Esophagus muscularis mucosa (tissue), 4 donors: Measurements from ENCODE around the gene DNAH6. TPM values are rescaled to one million over a fixed set of nuclear protein-coding genes. Genes with fewer than 3 reads are reported as not detected.

ENCODE experiments used
- DNase-seq: peaks from one replicate; pipeline ENCODE4 v3.0.0-alpha.2; 2017; ENCODE audit errors: extremely low spot score
- H3K27ac ChIP-seq, 4 donors: fragments of 200-600 bp; sonication (generic); replicated peaks in 1 of 4; 1 replicate in 3 of 4; 2 replicates in 1 of 4; pipeline ENCODE4 v1.5.1; 2016 to 2019; ENCODE audit warnings: mild to moderate bottlenecking in 1 of 4
- H3K27me3 ChIP-seq, 4 donors: fragments of 200-600 bp; sonication (generic); one replicate each; pipeline versions ENCODE4 v1.5.1 to v1.6.0; 2016 to 2019
- H3K36me3 ChIP-seq, 4 donors: fragments of 200-600 bp; sonication (generic); one replicate each; pipeline ENCODE4 v1.5.1; 2016 to 2019
- H3K4me1 ChIP-seq, 4 donors: fragments of 200-600 bp; sonication (generic); one replicate each; pipeline ENCODE4 v1.5.1; 2016 to 2019
- H3K4me3 ChIP-seq, 4 donors: fragments of 200-600 bp; sonication (generic); 1 replicate in 2 of 4; 2 replicates in 2 of 4; pipeline ENCODE4 v1.5.1; 2016 to 2019; ENCODE audit warnings: mild to moderate bottlenecking in 4 of 4, moderate library complexity in 1 of 4
- H3K9me3 ChIP-seq, 4 donors: fragments of 200-600 bp; sonication (generic); 1 replicate in 3 of 4; 2 replicates in 1 of 4; pipeline ENCODE4 v1.5.1; 2016 to 2019
- EP300 ChIP-seq: sonication (generic); formaldehyde crosslinking; IDR thresholded peaks from one replicate; pipeline ENCODE4 v1.6.1; 2017; ENCODE audit warnings: antibody characterized with exemption
- POLR2A ChIP-seq: fragments of 450-650 bp; IDR thresholded peaks from one replicate; pipeline ENCODE4 v1.6.1; 2017; ENCODE audit warnings: antibody characterized with exemption, moderate library complexity, mild to moderate bottlenecking, low read depth
- POLR2AphosphoS5 ChIP-seq, 2 donors: sonication (generic); formaldehyde crosslinking; IDR thresholded peaks; one replicate each; pipeline ENCODE4 v1.6.1; 2017; ENCODE audit warnings: antibody characterized with exemption in 2 of 2
- WGBS: methylation state at CpG from one replicate; pipeline ENCODE4 v1.1.5; 2018; 5-methylcytosine and 5-hydroxymethylcytosine counted together
- intact Hi-C: fragments of 100-400 bp; cut with DNase I; formaldehyde crosslinking; loops from one replicate; pipeline ENCODE4 v1.15.1; 2023
- total RNA-seq, 4 donors: library from RNA; depleted of rRNA; stranded (reverse); fragments of >200 nt; gene quantifications; one replicate each; pipeline versions ENCODE4 v1.1.0 to v1.2.1, GENCODE V29; 2016
- TF ChIP-seq, protein P1 (sequence below), 3 experiments: fragments of 200-600 bp in 2 of 3; fragments of 450-650 bp in 1 of 3; sonication (generic) in 2 of 3; IDR thresholded peaks; one replicate each; pipeline ENCODE4 v1.5.1; 2017 to 2019; ENCODE audit warnings: antibody characterized with exemption in 3 of 3, mild to moderate bottlenecking in 2 of 3, moderate library complexity in 1 of 3

The DNAH6 gene
- total RNA-seq, 4 donors from 2014 or later: 0.11 to 0.42 (median 0.23) TPM

DNA sequence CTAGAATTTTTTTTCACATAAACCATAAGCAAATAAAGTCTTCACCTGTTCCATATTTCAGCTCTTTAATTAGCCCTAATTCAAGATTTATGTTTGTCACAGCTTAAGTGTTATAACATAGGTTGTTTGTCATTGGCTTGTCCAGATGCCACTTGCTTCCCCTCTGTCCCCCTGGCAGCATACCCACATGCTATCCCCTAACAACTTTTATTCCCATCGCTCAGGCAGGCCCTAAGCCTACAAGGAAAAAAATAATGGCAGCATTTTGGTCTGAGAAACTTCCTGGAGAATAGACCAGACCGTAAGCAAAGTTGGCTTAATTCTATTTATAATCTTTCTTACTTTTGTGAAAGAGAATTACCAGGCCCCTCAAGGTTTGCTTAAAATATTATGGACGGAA lies 173.9 kb downstream of the DNAH6 start:
- no peaks in the 10 kb centered on the region for H3K4me1 ChIP-seq
- no peaks in the 10 kb centered on the region for H3K27me3 ChIP-seq
- no peaks in the 10 kb centered on the region for H3K36me3 ChIP-seq
- H3K27ac ChIP-seq: no peak overlapping the region
- H3K9me3 ChIP-seq: no peaks in the 10 kb centered on the region
- no peak for TF ChIP-seq EP300
- no peak for TF ChIP-seq POLR2A
- TF ChIP-seq, protein P1, sequence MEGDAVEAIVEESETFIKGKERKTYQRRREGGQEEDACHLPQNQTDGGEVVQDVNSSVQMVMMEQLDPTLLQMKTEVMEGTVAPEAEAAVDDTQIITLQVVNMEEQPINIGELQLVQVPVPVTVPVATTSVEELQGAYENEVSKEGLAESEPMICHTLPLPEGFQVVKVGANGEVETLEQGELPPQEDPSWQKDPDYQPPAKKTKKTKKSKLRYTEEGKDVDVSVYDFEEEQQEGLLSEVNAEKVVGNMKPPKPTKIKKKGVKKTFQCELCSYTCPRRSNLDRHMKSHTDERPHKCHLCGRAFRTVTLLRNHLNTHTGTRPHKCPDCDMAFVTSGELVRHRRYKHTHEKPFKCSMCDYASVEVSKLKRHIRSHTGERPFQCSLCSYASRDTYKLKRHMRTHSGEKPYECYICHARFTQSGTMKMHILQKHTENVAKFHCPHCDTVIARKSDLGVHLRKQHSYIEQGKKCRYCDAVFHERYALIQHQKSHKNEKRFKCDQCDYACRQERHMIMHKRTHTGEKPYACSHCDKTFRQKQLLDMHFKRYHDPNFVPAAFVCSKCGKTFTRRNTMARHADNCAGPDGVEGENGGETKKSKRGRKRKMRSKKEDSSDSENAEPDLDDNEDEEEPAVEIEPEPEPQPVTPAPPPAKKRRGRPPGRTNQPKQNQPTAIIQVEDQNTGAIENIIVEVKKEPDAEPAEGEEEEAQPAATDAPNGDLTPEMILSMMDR (IDR thresholded peaks at IDR 0.05): no peak
- TF ChIP-seq POLR2AphosphoS5 (IDR thresholded peaks at IDR 0.05): no peak
- H3K4me3 ChIP-seq: no peak overlapping the region
- intact Hi-C loops: no loop called here
- DNase-seq: no peak
- 78% methylated on average over 3 of the region's 3 CpGs for WGBS

DNA sequence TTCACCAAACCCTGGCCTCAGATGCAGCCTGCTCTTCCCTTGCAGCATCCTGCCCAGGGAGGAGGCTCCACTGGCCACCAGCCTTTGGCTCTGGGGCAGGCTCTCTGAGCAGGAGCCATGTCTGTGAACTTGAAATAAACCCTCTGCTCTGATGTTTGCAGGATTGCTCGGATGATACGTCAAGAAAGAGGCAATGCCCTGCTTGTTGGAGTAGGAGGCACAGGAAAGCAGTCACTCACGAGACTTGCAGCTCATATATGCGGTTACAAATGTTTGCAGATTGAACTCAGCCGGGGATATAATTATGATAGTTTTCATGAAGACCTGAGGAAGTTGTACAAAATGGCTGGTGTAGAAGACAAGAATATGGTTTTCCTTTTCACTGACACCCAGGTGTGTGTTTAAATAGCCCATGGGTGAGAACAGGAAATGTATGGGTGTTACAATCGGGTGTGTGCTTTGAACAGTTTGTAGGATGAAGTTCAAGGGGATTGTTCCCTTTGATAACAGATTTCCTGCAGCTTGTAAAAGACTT lies 177.9 kb downstream of the DNAH6 start:
- peak; percentile 47 for DNase-seq
- Histone ChIP-seq H3K4me3 (no peak overlapping the region), H3K27me3 (no peaks in the 10 kb centered on the region), H3K36me3 (no peaks in the 10 kb centered on the region), H3K4me1 (no peaks in the 10 kb centered on the region), H3K9me3 (no peaks in the 10 kb centered on the region), H3K27ac (no peak overlapping the region)
- TF ChIP-seq EP300 (no peak), POLR2AphosphoS5 (IDR thresholded peaks at IDR 0.05) (no peak), POLR2A (no peak)
- TF ChIP-seq, protein P1 (IDR thresholded peaks at IDR 0.05): no peak
- intact Hi-C loops: no loop called here
- WGBS: 53% methylated on average over 6 of the region's 6 CpGs

DNA sequence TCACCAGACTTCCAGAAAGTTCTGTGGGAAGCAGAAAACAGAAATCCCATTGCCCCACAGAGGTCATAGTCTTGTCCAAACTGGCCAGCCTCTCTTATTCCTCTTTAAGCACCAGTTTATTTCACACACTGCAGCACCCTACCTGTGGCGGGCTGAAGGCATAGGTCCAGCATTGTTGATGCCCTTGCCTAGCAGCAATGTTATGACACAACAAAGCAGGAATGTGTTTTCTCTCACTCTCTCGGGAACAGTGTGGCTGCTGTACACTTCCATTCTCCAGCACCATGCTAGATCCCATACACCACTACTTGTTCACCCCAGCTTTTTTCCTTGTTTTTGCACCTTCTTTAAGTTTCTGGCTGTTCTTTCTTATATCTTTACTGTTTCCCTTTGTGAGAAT lies 181.6 kb downstream of the DNAH6 start:
- no peaks in the 10 kb centered on the region for H3K4me1 ChIP-seq
- no peak overlapping the region for H3K27ac ChIP-seq
- no peaks in the 10 kb centered on the region for H3K9me3 ChIP-seq
- intact Hi-C loops: no loop called here
- no peaks in the 10 kb centered on the region for H3K27me3 ChIP-seq
- no peak overlapping the region for H3K4me3 ChIP-seq
- H3K36me3 ChIP-seq: no peaks in the 10 kb centered on the region
- whole genome bisulfite sequencing: 74% methylated on average over 2 of the region's 2 CpGs
- TF ChIP-seq POLR2AphosphoS5 (IDR thresholded peaks at IDR 0.05): no peak
- TF ChIP-seq POLR2A: no peak
- TF ChIP-seq, protein P1 (IDR thresholded peaks at IDR 0.05): no peak
- no peak for TF ChIP-seq EP300
- DNase-seq: peak; percentile 72

DNA sequence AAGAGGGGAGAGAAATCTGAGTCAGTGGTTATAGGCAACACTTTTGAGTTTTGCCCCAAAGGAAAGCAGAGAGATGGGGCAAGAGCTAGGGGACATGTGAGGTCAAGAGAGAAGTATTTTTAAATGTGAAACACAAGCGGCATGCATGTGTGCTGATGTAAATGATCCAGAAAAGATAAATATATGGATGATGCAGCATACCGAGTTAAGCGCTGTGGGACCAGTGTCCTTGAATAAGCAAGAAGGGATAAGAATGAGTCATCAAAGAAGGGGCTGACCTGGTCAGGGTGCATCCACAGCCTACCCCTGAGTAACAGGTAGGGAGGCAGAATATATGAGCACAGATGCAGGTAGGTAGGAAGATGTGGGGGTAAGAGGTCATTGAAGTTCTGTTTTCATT lies 183.7 kb downstream of the DNAH6 start:
- Histone ChIP-seq H3K27ac (no peak overlapping the region), H3K36me3 (no peaks in the 10 kb centered on the region), H3K27me3 (no peaks in the 10 kb centered on the region), H3K4me1 (no peaks in the 10 kb centered on the region), H3K4me3 (no peak overlapping the region), H3K9me3 (no peaks in the 10 kb centered on the region)
- intact Hi-C loops: no loop called here
- DNase-seq: peak; percentile 88
- TF ChIP-seq, protein P1 (IDR thresholded peaks at IDR 0.05): no peak
- TF ChIP-seq POLR2AphosphoS5 (IDR thresholded peaks at IDR 0.05): no peak
- TF ChIP-seq POLR2A: no peak
- no peak for TF ChIP-seq EP300
- WGBS: 78% methylated on average over 3 of the region's 3 CpGs

DNA sequence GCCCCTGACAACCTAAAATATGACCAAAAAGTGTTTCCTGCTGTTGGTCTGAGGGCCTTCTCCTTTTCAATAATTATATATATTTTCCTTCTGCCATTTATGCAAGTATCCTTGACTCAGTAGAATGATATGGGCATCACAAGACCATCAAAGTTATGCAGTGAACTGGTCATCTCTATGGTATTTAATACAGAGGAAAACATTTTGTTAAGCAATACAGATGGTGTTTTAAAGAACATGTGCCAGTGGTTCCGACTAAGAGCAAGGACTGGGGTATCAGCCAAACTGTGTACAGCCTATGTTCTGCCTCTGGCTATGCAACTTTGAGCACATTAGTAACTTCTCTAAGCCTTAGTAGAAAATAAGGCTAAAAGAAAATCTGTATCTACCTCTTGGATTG lies 185.6 kb downstream of the DNAH6 start:
- no peaks in the 10 kb centered on the region for H3K36me3 ChIP-seq
- no peak for DNase-seq
- intact Hi-C loops: no loop called here
- no peak overlapping the region for H3K4me3 ChIP-seq
- H3K9me3 ChIP-seq: no peaks in the 10 kb centered on the region
- no peak overlapping the region for H3K27ac ChIP-seq
- no peaks in the 10 kb centered on the region for H3K27me3 ChIP-seq
- no peaks in the 10 kb centered on the region for H3K4me1 ChIP-seq
- 45% methylated on average over 1 of the region's 1 CpG for WGBS
- TF ChIP-seq EP300: no peak
- TF ChIP-seq POLR2A: no peak
- no peak for TF ChIP-seq POLR2AphosphoS5 (IDR thresholded peaks at IDR 0.05)
- TF ChIP-seq, protein P1 (IDR thresholded peaks at IDR 0.05): no peak
